GM21529 (cell line): ENCODE data around the gene VAMP1.
"Not testable (repeated sequence)": the region's sequence is repeated elsewhere in the genome, so short reads cannot be mapped to it uniquely, and the experiment has no call there.

ENCODE experiments used
- ATAC-seq: cut with Tn5 transposase; IDR thresholded peaks from one replicate; pipeline ENCODE4 v1.9.1; 2021; ENCODE audit not compliant: unreplicated experiment

The VAMP1 gene

DNA sequence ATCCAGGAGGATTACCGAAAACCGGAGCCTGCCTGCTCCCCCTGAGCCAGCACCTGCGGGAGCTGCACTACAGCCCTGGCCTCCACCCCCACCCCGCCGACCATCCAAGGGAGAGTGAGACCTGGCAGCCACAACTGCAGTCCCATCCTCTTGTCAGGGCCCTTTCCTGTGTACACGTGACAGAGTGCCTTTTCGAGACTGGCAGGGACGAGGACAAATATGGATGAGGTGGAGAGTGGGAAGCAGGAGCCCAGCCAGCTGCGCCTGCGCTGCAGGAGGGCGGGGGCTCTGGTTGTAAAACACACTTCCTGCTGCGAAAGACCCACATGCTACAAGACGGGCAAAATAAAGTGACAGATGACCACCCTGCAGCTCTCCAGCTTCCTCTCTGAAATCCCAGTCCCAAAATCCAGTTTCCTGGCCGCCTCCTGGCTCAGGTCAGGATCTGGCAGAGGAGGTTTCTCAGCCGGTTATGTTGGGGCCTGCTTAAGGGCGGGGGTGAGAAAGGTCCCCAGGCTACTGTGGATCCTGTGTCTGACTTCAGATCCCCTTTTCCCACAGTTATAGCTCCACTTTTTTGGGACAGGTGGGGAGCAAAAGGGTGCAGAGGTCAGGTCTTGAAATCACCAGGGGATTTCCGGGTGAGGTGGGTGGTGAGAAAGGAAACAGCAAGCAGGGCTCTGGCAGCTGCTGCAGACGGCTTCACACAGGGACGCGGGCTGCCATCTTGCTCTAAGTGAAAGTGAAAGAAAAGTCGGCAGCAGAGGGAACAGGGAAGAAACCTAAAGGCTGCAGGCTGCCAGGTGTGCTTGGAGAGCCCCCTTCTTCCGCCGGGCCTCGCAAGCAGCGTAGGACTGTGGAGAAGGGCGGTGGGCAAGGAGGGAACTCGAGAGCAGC lies 18.9 kb downstream of the VAMP1 start, which contains the start of gene TAPBPL:
TSS of gene TAPBPL (plus strand) at position 695 of the 897 bp plus-strand sequence. CDS start 207 bp downstream, outside the sequence.
- ATAC-seq: peak; percentile 70

DNA sequence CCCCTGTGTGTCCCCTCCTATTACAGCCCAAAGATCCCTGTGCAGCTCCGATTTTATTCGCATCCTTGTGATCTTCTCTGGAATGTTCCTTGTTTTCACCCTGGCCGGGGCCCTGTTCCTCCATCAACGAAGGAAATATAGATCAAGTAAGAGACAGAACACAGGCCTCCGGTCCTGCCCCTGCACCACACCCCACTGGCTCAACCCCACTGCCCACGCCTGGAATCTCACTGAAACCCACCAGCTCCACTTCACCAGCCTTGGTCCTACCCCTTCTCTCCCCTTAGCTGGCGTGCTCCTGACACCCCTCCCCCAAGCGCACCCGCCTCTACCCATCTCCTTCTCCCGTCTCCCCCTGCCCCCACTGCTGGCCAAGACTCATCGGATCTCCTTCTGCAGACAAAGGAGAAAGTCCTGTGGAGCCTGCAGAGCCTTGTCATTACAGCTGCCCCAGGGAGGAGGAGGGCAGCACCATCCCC lies 19.6 kb downstream of the VAMP1 start:
- ATAC-seq: no peak

DNA sequence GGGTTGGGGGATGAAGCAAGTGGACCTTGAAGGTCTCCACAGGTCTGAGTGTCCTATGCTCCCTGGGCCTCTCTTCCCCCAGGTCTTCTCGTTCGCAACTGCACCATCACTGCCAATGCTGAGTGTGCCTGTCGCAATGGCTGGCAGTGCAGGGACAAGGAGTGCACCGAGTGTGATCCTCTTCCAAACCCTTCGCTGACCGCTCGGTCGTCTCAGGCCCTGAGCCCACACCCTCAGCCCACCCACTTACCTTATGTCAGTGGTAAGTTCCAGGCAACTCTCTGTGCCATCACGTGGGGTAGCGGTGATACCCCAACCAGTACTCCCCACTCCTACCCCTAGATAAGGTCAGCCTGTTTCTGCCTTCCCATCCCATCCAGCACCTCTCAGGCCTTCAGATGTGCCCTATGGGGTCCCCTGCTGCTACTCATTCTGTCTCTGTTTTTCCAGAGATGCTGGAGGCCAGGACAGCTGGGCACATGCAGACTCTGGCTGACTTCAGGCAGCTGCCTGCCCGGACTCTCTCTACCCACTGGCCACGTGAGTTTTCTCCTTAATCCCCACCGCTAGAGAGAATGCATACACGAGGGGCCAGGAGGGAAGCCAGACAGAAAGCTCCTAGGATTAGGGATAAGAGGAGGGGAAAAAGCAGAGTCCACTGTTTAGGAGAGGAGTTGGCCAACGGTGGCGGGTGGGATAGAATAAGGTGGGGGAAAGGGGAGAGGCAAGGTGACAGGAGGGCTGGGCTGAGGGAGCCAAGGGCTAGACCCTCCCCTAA lies 20.2 kb downstream of the VAMP1 start:
- ATAC-seq: no peak

DNA sequence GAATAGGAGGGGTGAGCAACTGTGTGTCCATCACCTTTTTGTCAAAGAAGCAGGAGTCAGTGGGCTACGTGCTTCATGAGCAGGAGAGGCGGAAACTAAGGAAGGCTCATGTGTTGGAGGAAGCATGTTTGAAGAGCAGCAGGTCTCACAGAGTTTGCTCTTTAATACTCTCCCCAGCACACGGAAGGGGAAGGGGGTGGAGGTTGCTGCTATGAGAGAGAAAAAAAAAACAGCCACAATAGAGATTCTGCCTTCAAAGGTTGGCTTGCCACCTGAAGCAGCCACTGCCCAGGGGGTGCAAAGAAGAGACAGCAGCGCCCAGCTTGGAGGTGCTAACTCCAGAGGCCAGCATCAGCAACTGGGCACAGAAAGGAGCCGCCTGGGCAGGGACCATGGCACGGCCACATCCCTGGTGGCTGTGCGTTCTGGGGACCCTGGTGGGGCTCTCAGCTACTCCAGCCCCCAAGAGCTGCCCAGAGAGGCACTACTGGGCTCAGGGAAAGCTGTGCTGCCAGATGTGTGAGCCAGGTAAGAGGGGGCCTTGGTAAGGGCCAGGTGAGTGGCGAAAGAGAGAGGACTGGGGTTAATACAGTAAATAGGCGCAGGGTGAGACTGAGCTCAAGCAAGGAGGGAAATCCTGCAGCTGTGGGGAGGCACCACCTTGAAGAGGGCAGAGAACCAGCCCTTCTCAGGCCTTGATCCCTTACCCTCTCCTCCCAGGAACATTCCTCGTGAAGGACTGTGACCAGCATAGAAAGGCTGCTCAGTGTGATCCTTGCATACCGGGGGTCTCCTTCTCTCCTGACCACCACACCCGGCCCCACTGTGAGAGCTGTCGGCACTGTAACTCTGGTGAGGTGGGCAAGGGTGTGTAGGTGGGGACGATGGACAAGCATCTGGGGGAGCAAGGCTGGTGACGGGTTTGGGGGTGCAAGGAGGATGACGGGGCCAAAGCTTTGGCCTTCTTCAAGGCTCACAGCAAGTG lies 25.5 kb downstream of the VAMP1 start, which contains the start of gene CD27:
TSS of gene CD27 (plus strand) at position 252 of the 985 bp plus-strand sequence. CDS start at position 393, 141 bp downstream.
- ATAC-seq: no peak

DNA sequence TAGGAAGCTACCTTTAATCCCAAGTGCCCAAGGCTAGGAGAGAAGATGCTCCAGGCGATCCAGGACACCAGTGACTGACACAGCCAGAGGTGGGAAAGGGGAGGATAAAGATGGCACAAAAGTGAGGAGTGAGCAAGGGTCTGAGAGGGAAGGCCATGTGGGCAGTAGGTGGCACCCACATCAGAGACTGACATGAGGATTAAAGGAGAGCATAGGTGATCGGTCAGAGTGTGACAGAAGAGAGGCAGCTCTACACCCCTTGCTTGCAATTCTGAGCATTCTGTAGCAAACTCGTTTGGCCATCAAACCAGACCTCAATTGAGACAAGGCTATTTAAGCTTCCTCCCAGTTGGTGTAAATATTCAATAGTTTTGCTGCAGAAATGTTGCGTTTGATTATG lies 26.4 kb downstream of the VAMP1 start:
- ATAC-seq: no peak

DNA sequence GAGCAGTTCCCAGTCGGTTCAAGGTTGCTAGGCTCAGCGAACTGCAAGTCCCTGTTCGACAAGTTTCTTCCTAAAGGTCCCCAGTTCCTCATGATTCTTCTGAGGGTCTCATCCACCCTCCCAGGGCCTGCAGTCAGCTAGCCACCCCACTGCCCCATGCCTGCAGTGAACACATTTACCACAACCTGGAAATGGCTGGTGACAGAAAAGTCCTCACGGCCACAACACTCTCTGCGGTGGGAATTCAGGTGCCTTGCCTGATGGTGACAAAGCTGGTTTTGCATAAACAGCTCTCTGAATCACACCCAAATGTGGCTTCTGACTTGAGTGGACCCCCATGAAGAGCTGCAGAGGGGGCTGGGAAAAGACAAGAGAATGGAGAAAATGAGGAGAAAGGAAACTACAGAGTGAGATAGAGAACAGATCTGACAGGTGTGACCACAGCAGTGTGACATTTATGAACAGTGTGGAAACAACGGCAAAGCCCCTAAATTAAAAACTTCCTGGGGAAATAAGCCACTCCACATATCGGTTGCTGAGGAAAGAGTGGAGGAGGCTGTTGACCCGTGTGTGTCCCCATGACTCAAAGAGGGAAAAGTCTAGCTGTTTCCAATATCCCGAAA lies 27.0 kb downstream of the VAMP1 start:
- peak; percentile 38 for ATAC-seq

DNA sequence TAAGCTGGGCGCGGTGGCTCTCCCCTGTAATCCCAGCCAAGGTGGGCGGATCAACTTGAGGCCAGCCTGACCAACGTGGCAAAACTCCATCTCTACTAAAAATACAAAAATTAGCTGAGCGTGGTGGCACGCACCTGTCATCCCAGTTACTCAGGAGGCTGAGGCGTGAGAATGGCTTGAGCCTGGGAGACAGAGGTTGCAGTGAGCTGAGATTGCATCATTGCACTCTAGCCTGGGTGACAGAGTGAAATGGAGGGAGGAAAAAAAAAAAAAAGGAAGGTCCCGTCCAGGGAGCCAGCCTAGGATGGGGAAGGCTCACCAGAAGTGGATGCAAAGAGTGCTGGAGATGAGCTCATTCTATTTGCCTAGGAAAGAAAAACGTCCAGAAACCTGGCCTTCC lies 27.6 kb downstream of the VAMP1 start:
- no peak for ATAC-seq

DNA sequence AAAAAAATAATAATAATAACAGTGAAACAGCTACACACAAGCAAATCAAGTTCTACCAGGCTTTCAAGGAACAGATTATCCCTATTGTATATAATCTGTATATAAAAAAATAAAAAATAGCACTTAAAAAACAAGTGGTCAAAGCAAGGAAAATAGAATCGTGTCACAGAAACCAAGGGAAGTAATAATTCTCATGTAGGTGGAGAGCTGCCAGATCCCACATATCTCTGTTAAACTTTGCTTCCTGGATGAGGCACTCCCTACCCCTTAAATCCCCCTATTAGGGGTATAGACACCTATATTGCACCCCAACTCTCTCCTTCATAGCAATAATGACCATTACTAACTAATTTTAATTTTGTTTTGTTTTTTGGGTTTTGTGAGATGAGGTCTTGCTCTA lies 30.1 kb downstream of the VAMP1 start:
- ATAC-seq: no peak

DNA sequence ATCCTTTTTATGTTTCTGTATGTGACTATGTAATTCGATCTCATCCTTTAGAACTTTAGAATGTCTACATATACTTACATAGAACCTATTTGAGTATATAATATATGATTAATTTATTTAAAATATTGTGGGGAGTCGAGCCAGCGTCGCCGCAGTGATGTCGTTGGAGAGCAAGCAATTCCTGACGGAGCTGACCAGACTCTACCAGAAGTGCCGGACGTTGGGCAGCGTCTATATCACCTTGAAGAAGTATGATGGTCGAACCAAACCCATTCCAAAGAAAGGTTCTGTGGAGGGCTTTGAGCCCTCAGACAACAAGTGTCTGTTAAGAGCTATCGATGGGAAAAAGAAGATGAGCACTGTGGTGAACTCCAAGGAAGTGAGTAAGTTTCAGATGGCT lies 32.1 kb downstream of the VAMP1 start:
- no peak for ATAC-seq

DNA sequence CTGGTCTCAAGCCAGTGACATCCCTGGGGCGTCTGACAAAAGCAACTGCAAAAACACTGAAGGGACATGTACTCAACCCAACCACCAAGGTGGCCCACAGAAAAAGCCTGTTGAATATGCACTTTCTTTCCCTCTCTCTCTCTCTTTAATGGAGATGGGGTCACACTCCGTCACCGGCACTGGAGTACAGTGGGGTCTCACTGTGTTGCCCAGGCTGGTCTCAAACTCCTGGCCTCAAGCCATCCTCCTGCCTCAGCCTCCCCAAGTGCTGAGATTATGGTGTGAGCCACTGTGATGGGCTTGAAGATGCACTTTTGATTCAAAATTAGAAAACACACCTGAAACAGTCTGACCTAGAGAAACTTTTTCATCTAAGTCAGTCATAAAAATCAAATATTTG lies 32.9 kb downstream of the VAMP1 start:
- ATAC-seq: no peak

DNA sequence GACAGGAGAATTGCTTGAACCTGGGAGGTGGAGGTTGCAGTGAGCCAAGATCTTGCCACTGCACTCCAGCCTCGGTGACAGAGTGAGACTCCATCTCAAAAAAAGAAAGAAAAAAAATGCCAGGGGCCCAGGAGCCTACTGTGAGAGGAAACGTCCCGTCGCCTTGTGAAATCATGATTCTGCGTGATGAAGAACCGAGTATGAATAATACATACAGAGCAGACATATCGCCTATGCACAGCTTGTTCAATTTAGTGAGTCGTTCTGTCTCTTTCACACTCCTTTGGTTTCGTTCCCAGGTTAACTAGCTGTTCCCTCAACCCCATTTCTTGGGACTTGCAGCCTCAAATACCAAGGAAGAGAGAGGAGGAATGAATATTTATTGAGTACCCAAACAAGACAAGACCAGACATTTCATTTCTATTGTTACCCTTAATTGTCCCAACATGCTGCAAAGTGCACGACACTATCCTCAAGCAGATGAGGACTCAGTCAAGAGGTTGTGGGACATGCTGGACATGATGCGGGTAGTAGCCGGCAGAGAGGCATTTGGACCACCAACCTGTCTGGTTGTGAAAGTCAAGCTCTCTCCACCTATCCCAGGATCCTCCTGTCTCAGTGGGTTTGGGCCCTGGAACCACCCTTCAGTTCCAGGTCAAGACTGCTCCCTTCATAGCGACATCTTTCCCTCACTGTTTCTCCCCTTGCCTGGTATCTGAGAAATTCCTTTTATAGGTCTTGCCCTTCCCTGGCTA lies 34.3 kb downstream of the VAMP1 start:
- ATAC-seq: no peak

DNA sequence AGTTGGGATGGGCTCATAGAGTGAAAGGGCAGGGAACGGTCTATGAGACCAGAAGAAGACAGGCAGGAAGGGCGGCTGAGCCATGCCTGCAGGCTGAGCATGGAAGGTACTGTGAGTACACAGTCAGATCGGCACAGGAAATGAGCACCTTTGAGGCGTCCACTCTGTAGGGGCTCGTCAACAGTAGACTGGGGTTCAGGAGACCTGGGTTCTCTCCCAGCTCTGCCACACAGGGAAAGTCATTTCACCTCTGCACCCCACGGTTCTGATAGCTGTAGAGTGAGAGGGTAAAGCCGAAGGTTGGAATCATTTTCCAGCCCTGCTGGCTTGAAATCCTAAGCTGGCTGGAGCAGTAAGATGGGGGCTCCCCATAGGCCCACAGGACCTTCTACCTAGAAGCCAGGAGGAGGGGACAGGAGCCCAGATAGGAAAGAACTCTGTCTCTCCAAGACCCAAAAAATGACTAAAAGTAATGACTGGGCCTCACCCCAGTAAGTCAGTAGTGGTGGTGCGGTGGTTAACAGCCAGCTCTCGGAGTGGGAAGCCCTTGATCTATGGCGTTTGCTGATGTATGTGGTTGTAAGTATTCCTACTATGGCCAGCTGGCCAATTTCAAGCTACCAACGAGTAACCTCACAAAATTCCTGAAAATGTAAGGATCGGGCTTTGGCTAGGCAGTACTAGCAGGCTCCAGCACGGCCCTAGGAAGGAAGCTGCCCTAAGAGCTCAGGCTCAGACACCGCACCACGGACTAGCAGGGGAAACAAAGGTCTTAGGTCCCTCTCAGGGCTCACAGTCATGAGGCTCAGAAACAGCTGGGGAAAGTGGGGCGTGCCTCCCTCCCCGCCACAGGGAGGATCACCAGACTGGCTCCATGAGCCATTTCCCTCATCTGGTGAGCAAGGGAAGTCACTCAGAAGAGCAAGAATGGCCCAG lies 36.0 kb downstream of the VAMP1 start:
- no peak for ATAC-seq

DNA sequence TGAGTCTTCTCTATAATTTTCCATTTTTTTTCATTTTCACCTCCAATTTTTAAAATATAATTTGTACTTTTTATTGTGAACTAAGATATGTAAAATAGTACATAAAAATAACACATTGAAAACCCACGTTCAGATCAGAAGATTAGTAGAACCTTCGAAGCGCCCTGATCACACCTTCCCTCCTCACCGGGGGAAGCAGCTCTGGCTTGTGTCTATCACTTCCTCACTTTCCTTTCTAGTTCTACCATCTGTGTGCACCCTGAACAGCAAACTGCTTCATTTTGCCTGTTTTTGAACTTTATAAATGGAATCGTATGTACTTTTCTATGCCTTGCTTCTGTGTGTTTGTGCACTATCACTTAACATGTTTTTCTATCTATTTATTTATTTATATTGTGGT lies 37.5 kb downstream of the VAMP1 start:
- no peak for ATAC-seq

DNA sequence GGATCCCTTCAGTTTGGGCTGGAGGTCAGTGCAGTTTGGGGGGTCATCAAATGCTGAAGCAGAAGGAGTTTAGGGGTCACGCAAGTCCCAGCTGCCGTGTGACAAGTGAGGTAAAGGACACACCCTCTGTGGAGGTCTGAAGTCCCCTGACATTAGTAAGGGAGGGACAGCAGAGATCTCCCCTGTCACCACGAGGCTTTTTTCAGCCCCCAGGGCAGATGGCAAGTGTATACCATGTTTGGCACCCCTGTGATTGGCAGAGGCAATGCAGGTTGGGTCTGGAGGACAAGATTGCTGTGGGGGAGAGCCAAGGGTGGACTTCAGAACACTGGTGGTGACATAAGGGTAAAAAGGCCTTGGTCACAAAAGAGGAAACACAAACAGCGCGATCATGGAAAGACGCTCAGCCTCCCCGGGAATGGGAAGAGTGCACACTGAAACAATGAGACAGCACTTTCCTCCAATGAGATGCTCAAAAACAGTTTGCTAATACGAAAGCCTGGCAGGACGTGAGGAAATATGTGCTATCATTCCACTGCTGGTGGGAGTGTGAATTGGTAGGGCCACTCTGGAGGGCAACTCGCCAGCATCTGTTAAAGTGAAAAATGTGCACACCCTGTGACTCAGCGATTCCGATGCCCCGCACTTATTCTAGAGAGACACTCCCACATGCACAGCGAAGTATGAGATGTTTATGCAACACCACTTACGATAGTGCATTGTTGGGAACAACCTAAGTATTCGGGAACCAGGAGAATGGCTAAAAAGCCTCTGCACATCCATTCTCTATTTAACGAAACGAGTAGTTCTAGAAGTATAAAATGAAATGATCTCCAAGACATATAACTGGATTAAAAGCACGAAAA lies 40.1 kb downstream of the VAMP1 start:
- no peak for ATAC-seq

DNA sequence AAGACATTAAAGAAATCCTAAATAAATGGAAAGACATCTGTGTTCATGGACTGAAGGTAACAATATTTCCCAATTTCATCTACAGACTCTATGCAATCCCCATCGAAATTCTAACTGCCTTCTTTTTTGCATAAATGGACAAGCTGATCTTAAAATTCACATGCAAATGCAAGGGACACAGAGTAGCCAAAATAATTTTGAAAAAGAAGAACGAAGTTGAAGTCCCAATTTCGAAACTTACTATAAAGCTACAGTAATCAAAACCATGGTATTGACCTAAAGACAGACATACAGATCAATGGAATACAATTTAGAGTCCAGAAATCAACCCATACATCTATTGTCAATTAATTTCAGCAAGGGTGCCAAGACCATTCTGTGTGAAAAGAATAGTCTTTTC lies 42.2 kb downstream of the VAMP1 start:
- no peak for ATAC-seq

DNA sequence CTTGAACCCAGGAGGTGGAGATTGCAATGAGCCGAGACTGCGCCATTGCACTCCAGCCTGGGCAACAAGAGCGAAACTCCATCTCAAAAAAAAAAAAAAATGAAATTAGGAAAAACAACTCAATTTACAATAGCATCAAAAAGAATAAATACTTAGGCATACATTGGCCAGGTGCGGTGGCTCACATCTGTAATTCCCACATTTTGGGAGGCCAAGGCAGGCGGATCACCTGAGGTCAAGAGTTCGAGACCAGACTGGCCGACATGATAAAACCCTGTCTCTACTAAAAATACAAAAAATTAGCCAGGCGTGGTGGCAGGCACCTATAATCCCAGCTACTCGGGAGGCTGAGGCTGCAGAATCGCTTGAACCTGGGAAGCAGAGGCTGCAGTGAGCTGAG lies 42.7 kb downstream of the VAMP1 start:
- ATAC-seq: not testable (repeated sequence)

DNA sequence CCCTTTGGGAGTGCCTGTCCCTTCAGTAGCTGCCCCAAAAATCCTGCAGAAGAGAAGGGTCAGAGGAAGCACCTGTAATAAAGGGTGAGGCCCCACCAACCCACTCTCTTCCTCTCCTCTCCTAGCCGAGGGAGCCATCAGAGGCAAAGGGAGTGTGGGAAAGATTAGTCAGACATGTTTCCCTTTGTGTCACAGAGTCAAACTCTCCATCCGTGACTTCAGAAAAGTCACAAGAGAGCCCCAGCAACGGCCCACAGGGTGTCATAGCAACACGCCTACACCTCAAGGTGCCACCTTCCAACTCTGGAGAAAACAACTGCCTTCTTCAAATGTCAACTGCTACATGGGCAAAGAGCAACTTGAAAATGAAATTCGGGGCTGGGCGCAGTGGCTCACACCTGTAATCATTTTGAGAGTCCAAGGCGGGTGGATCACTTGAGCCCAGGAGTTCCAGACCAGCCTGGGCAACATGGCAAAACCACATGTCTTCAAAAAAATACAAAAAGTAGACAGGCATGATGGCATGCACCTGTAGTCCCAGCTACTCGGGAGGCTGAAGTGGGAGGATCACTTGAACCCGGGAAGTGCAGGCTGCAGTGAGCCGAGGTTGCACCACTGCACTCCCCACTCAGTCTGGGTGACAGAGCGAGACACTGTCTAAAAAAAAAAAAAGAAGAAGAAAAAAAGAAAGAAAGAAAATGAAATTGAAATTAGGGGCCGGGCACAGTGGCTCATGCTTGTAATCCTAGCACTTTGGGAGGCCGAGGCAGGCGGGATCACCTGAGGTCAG lies 43.4 kb downstream of the VAMP1 start:
- peak; percentile 53 for ATAC-seq
